ENCODE measurements around the gene HMGXB4.
A peak's percentile ranks its signal among the peaks of the same experiment; 100 is the strongest.

DNA sequence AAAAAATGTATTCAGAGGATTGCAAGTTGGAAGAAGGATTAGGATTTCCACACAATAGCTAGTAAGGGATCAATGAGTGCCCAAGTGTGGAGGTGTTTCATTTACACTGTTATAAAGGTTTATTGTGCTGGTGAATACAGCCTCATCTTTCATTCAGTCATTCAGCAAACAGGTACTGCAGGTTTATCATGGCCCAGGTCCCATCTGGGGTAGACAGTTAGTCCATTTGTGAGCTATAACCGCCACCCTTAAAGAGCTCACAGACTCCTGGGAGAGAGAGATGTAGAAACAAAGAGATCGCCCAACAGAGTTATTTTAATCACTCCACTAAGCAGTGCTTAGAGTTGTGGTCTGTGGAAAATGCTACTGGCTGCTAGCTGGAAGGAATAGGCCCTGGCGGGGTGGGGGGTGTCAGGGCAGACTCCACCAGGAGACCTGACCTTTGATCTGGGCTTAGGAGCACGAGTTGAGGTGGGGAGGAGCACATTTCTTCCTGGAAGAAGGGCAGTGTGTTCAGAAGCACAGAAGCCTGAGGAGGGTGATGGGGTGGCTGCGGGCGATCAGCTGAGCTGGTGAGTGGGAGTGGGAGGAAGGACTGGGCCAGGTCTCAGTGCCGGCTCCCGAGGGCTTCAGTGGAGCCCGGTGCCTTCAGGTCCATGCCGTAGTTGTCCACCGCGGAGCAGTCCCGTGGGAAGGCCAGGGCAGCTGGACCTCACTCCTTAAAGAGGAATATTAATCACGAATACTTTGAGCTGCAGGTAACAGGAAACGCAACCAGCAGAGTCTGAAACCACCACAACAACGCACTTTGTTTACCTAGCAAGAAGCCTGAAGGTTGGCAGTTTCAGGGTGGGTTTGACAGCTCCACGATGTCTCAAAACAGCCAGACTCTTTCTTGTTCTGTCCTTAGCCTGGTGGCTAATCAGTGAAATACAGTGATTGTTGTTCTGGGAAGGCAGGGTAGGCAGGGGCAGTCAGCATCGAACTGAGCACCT lies 53.6 kb downstream of the HMGXB4 start:
- TF ChIP-seq, protein P1, sequence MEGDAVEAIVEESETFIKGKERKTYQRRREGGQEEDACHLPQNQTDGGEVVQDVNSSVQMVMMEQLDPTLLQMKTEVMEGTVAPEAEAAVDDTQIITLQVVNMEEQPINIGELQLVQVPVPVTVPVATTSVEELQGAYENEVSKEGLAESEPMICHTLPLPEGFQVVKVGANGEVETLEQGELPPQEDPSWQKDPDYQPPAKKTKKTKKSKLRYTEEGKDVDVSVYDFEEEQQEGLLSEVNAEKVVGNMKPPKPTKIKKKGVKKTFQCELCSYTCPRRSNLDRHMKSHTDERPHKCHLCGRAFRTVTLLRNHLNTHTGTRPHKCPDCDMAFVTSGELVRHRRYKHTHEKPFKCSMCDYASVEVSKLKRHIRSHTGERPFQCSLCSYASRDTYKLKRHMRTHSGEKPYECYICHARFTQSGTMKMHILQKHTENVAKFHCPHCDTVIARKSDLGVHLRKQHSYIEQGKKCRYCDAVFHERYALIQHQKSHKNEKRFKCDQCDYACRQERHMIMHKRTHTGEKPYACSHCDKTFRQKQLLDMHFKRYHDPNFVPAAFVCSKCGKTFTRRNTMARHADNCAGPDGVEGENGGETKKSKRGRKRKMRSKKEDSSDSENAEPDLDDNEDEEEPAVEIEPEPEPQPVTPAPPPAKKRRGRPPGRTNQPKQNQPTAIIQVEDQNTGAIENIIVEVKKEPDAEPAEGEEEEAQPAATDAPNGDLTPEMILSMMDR (IDR thresholded peaks at IDR 0.05), result no peak
- peak; percentile 5 for TF ChIP-seq POLR2AphosphoS5 (IDR thresholded peaks at IDR 0.05)
